Liver (tissue), 3 donors: ENCODE measurements around the gene PPFIBP2.

ENCODE experiments used
- EGR1 ChIP-seq, 2 donors: IDR thresholded peaks; 2 replicates each; pipeline ENCODE4 v1.6.1; 2016 to 2018; ENCODE audit warnings: antibody characterized with exemption in 2 of 2, low read depth in 2 of 2
- GABPA ChIP-seq, 2 donors: IDR thresholded peaks in 1 of 2; conservative IDR thresholded peaks in 1 of 2; 2 replicates each; pipeline ENCODE4 v1.6.1; 2016; ENCODE audit warnings: antibody characterized with exemption in 2 of 2, mild to moderate bottlenecking in 1 of 2, moderate library complexity in 1 of 2
- JUND ChIP-seq, 2 donors: IDR thresholded peaks; 2 replicates each; pipeline ENCODE4 v1.6.1; 2016; ENCODE audit warnings: antibody characterized with exemption in 2 of 2
- RAD21 ChIP-seq, 2 donors: IDR thresholded peaks; 2 replicates each; pipeline ENCODE4 v1.6.1; 2016; ENCODE audit warnings: antibody characterized with exemption in 2 of 2, mild to moderate bottlenecking in 2 of 2
- RXRA ChIP-seq, 2 donors: IDR thresholded peaks; 2 replicates each; pipeline ENCODE4 v1.6.1; 2017 to 2018; ENCODE audit warnings: antibody characterized with exemption in 2 of 2, mild to moderate bottlenecking in 1 of 2
- SP1 ChIP-seq: IDR thresholded peaks from 2 replicates; pipeline ENCODE4 v1.6.1; 2018; ENCODE audit warnings: antibody characterized with exemption, mild to moderate bottlenecking
- TAF1 ChIP-seq: conservative IDR thresholded peaks from 2 replicates; pipeline ENCODE4 v1.6.1; 2016; ENCODE audit warnings: antibody characterized with exemption, mild to moderate bottlenecking
- YY1 ChIP-seq: IDR thresholded peaks from 2 replicates; pipeline ENCODE4 v1.6.1; 2016; ENCODE audit warnings: antibody characterized with exemption, mild to moderate bottlenecking
- TF ChIP-seq, protein P1 (sequence below): fragments of 150-350 bp; IDR thresholded peaks from 2 replicates; pipeline ENCODE4 v1.5.1; 2017; ENCODE audit warnings: improper control_type of control experiment, low read depth, low read length; ENCODE audit not compliant: missing input control
- TF ChIP-seq, protein P2 (sequence below): IDR thresholded peaks from 2 replicates; pipeline ENCODE4 v1.6.1; 2016; ENCODE audit warnings: antibody characterized with exemption
- TF ChIP-seq, protein P3 (sequence below): IDR thresholded peaks from 2 replicates; pipeline ENCODE4 v1.6.1; 2016; ENCODE audit warnings: antibody characterized with exemption
- TF ChIP-seq, protein P4 (sequence below): IDR thresholded peaks from 2 replicates; pipeline ENCODE4 v1.6.1; 2016; ENCODE audit warnings: antibody characterized with exemption, mild to moderate bottlenecking
- TF ChIP-seq, protein P5 (sequence below): IDR thresholded peaks from 2 replicates; pipeline ENCODE4 v1.6.1; 2016; ENCODE audit warnings: antibody characterized with exemption
- donor health status: healthy.
- donor health status: healthy.

DNA sequence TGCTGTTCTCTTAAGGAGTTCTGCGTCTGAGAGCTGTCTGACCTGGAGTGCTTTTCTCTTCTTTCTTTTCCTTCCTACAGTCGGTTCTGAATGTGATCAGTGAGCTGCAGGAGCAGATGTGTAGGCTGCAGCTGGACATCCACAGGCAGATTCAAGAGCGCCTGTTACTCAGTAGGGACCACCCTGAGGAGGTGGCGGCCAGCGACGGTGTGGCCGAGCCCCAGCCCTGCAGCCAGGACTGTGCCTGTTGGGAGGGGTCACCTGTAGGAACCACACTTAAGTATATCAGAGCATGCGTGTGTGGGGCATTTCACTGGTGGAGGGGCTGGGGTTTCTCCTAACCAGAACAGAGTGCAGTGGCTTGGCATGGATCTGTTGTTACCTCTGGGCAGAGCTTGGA lies 103.2 kb downstream of the PPFIBP2 start:
- no peak for TF ChIP-seq EGR1 (IDR thresholded peaks at IDR 0.05; ENCODE audit: low read depth in 2 of 2)
- TF ChIP-seq, protein P1, sequence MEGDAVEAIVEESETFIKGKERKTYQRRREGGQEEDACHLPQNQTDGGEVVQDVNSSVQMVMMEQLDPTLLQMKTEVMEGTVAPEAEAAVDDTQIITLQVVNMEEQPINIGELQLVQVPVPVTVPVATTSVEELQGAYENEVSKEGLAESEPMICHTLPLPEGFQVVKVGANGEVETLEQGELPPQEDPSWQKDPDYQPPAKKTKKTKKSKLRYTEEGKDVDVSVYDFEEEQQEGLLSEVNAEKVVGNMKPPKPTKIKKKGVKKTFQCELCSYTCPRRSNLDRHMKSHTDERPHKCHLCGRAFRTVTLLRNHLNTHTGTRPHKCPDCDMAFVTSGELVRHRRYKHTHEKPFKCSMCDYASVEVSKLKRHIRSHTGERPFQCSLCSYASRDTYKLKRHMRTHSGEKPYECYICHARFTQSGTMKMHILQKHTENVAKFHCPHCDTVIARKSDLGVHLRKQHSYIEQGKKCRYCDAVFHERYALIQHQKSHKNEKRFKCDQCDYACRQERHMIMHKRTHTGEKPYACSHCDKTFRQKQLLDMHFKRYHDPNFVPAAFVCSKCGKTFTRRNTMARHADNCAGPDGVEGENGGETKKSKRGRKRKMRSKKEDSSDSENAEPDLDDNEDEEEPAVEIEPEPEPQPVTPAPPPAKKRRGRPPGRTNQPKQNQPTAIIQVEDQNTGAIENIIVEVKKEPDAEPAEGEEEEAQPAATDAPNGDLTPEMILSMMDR = no peak
- no peak for TF ChIP-seq YY1
- TF ChIP-seq, protein P2, sequence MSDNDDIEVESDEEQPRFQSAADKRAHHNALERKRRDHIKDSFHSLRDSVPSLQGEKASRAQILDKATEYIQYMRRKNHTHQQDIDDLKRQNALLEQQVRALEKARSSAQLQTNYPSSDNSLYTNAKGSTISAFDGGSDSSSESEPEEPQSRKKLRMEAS = no peak
- TF ChIP-seq, protein P3, sequence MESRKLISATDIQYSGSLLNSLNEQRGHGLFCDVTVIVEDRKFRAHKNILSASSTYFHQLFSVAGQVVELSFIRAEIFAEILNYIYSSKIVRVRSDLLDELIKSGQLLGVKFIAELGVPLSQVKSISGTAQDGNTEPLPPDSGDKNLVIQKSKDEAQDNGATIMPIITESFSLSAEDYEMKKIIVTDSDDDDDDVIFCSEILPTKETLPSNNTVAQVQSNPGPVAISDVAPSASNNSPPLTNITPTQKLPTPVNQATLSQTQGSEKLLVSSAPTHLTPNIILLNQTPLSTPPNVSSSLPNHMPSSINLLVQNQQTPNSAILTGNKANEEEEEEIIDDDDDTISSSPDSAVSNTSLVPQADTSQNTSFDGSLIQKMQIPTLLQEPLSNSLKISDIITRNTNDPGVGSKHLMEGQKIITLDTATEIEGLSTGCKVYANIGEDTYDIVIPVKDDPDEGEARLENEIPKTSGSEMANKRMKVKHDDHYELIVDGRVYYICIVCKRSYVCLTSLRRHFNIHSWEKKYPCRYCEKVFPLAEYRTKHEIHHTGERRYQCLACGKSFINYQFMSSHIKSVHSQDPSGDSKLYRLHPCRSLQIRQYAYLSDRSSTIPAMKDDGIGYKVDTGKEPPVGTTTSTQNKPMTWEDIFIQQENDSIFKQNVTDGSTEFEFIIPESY = no peak
- TF ChIP-seq JUND (IDR thresholded peaks at IDR 0.05) = no peak
- TF ChIP-seq RAD21 (IDR thresholded peaks at IDR 0.05) = no peak
- TF ChIP-seq GABPA (IDR thresholded peaks at IDR 0.05 in 1 of 2, conservative IDR thresholded peaks at IDR 0.05 in 1 of 2) = no peak
- no peak for TF ChIP-seq RXRA (IDR thresholded peaks at IDR 0.05)
- no peak for TF ChIP-seq TAF1
- TF ChIP-seq, protein P4, sequence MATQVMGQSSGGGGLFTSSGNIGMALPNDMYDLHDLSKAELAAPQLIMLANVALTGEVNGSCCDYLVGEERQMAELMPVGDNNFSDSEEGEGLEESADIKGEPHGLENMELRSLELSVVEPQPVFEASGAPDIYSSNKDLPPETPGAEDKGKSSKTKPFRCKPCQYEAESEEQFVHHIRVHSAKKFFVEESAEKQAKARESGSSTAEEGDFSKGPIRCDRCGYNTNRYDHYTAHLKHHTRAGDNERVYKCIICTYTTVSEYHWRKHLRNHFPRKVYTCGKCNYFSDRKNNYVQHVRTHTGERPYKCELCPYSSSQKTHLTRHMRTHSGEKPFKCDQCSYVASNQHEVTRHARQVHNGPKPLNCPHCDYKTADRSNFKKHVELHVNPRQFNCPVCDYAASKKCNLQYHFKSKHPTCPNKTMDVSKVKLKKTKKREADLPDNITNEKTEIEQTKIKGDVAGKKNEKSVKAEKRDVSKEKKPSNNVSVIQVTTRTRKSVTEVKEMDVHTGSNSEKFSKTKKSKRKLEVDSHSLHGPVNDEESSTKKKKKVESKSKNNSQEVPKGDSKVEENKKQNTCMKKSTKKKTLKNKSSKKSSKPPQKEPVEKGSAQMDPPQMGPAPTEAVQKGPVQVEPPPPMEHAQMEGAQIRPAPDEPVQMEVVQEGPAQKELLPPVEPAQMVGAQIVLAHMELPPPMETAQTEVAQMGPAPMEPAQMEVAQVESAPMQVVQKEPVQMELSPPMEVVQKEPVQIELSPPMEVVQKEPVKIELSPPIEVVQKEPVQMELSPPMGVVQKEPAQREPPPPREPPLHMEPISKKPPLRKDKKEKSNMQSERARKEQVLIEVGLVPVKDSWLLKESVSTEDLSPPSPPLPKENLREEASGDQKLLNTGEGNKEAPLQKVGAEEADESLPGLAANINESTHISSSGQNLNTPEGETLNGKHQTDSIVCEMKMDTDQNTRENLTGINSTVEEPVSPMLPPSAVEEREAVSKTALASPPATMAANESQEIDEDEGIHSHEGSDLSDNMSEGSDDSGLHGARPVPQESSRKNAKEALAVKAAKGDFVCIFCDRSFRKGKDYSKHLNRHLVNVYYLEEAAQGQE = no peak
- TF ChIP-seq, protein P5, sequence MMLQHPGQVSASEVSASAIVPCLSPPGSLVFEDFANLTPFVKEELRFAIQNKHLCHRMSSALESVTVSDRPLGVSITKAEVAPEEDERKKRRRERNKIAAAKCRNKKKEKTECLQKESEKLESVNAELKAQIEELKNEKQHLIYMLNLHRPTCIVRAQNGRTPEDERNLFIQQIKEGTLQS = no peak
- no peak for TF ChIP-seq SP1
